NCI-H524 treated with DMSO at 0.1 percent for 48 hours (cell line): Measurements from ENCODE around the gene NMD3.

Experiments
- DNase-seq: peaks from one replicate; lab custom pipeline; 2025; lab: John Stamatoyannopoulos, UW

NMD3 gene

DNA sequence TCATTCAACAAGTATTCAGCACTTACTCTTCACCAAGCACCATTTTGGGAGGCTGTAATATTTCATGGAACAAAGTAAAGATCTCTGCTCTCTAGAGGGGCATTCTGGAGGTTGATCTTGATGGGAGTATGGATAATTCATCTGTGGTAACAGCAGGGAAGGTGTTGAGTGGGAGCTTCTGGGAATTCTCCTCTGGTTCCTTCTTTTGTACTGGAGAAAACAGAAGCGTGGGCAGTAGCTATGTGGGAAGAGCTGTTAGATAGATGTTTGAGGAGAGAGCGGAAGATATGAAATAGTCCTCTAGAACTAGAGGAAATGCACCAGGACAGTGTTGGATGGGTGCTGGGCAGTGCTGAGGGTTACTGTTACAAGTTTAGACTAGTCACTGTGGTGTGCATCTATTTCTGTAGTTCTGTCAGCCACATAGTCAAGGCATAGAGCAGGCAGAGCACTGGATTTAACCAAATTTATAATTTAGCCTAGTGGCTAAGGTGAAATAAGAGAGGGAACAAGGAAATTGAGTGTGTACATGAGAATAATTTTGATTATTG lies 9.6 kb downstream of the NMD3 start:
- DNase-seq = no peak

DNA sequence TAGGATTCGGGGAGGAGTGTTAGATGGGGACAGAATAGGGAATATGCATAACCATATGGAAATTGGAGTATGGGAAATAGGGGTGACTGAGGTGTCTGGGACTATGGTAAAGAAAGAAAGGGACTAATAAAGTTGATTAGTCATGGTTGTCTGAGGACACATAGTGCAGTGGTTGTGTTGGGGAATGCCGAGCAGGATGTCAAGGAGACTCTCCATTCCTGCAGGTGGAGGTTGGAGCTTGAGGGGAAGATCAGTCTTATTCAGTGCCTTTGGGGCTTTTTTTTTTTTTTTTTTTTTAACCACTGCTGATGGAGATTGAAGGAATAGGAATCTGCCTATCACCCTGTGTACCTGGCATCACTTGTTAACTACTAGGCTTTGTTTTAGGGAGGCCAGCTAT lies 10.8 kb downstream of the NMD3 start:
- no peak for DNase-seq

DNA sequence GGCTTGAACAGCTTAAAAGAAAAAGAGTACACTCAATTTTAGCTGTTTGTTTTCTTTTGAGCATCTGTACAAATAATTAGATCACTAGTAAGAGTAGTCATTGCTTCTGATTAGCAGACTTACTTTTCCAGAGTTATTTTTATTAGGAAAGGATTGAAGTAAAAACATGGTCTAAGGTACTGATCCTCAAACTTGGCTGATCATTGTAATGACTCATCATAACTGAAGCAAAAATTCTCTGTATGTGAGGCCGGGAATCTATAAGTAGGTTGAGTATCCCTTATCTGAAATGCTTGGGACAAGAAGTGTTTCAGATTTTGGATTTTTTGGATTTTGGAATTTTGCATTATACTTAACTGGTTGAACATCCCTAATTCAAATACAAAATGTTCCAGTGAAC lies 12.4 kb downstream of the NMD3 start:
- DNase-seq = no peak

DNA sequence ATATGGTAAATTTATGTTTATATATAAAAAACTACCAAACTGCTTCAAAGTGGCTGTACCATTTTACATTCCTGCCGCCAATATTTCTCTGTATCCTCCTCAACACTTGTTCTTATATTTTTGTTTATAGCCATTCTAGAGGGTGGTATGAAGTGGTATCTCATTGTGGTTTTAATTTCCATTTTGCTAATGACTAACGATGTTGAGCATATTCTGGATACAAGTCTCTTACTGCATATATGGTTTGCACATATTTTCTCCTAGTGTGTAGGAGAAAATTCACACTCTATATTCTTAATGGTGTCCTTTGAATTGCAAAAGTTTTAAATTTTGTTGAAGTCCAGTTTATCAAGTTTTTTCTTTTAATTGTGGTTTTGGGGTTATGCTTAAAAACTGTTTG lies 15.1 kb downstream of the NMD3 start:
- no peak for DNase-seq

DNA sequence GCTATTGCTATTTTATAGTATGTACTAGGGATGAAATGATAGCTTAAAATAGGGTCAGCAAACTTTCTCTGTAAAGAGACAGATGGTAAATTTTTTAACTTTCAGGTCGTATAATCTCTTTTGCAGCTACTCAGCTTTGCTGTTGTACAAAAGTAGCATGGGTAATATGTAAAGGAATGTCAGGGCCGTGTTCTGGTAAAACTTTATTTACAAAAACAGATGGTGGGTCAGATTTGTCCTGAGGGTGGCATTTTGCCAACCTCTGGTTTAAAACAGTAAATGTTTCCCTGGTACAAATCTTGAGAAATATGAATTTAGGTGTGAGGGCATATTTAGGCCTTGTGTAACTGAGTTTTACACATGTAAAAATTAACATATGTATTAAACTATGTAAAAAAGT lies 18.6 kb downstream of the NMD3 start:
- no peak for DNase-seq

DNA sequence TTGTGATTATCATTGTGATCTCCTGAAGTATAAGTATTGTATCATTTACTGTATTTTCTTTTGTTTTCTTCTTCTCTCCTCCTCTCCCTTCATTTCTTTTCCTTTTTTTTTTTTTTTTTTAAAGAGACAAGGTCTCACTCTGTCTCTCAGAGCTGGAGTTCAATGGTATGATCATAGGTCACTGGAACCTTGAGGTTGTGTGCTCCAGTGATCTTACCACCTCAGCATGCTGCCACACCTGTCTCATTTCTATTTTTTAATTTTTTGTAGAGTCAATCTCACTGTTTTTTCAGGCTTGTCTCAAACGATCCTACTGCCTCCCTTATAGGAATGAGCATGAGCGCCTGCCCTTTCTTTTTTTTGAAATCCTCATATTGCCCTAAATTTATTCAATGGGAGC lies 23.4 kb downstream of the NMD3 start:
- DNase-seq = no peak

DNA sequence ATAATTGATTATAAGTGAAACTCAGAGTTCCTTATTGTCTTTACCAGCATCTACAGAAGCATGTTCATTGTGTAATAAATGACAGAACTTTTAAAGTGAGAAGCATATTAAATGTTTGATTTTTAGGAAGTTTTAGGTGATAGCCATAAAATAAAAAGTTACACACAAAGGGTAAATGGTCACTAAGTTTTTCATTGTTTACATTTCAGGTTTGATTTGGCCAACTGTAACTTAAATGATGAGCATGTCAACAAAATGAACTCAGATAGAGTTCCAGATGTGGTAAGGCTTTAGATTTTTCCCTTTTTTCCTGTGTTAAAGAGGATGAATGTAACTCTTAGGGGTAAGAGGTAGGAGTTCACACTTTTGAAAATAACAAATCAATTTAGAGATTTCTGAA lies 25.9 kb downstream of the NMD3 start:
- DNase-seq = no peak

DNA sequence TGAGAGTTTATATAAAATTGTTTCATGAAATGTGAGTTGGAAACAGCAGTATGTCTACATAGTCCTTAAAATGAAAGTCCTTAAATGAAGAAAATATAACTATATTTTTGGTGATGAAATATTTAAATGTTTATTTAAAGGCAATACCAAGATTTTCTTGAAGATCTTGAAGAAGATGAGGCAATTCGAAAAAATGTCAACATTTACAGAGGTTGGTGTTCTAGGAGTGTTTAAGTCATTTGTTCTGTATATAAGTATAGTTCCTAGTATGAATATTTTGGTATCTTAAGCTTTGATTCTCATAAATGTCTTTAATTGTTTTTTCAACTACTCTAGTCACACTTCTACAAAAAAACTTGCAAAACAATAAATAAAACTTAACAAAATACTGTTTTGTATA lies 29.0 kb downstream of the NMD3 start:
- no peak for DNase-seq

DNA sequence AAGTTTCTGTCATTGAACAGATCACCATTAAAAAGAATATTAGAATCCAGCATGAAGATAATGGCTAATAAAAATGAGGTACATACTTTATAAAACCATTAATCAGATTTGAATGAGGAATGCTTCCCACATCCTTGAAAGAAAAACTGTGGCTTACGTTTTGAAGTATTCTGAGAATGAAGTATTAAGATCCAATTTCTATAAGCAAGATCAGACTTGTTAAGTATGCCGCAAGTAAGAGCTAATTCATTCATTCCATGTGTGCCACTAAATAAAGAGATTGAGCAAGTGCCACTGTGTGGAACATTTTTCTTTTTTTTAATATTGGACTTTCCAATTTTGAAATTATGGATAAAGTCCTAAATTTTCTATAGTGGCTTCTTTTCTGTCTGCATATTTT lies 30.6 kb downstream of the NMD3 start:
- no peak for DNase-seq

DNA sequence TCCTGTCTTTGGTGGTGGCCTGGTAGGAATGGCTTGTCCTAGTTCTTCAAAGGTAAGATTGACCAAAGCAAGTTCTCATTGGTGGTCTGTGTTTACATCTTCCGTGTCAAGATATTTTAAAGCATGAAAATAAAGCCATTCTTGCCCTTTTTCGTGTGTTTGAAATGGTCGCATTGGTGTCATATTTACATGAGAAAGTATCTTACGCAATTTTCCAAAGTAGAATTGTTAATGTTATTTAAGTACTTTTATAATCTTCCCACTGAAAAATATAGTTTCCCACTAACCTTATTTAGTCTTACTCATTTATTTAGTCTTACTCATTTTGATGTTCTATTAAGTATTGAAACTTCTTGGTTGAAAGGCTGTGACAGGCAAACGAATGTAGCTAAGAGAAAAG lies 31.0 kb downstream of the NMD3 start:
- no peak for DNase-seq

DNA sequence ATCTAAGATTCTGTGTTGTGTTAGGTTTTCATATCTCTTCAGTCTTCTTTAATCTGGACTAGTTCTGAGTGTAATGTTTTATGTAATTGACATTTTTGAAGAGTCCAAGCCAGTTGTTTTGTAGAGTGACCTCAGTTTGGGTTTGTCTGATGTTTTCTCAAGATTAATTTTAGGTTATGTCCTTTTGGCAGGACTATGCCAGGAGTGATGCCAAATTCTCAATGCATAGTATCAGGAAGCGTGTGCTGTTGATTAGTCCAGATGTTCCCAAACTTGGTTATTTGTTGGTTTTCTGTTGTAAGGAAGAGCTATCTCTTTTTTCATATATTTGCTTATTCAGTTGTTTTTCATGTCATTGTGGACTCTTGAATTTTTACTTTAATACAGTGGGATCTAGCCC lies 32.6 kb downstream of the NMD3 start:
- DNase-seq = no peak

DNA sequence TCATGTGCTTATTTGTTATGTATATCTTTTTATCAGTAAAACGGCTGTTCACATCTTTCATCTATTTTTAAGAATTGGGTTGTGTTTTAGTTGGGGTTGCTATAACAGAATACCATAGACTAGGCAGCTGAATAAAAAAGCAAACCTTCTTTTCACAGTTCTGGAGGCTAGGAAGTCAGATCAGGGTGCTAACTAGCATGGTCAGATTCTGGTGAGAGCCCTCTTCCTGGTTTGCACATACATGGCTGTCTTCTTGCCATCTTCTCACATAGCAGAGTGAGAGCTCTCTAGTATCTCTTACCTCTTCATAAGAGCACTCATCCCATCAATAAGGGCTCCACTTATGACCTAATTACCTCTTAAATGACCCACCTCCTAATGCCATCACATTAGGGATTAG lies 33.8 kb downstream of the NMD3 start:
- no peak for DNase-seq

DNA sequence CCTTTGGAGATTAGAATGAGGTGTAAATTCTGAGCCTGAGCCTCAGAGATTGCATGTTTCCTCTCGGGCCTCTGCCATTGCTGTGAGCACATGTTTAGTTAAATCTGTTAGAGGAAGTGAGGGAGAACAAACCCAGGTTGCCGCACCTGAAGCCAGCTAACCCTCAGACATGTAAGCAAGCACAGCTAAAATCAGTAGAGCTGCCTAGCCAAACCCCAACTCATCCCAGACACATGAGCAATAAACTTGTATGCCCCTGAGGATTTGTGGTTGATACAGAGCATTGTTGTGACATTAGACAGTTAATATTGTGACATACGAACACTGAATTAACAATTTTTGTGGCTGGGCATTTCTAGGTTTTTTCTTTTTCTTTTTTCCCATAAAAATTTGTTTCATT lies 41.9 kb downstream of the NMD3 start:
- DNase-seq = no peak

DNA sequence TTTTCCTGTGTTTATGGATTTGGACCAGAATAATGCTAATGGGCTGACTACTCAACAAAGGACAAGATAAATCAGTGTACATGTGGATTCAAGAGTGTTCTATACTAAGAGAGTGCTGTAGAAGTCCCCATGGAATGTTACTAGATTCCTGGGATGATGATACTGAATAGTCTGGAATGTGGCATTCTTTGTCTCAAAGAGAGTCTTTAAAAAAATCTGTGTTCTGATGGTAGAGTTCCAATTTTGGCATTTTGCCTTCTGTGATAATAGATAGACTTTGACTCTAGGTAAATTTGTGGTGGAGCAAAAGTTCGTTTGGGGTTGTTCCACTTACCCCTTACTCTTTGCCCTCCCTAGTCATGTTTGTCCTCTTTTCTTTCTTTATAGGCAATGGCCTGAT lies 43.7 kb downstream of the NMD3 start:
- DNase-seq = no peak

DNA sequence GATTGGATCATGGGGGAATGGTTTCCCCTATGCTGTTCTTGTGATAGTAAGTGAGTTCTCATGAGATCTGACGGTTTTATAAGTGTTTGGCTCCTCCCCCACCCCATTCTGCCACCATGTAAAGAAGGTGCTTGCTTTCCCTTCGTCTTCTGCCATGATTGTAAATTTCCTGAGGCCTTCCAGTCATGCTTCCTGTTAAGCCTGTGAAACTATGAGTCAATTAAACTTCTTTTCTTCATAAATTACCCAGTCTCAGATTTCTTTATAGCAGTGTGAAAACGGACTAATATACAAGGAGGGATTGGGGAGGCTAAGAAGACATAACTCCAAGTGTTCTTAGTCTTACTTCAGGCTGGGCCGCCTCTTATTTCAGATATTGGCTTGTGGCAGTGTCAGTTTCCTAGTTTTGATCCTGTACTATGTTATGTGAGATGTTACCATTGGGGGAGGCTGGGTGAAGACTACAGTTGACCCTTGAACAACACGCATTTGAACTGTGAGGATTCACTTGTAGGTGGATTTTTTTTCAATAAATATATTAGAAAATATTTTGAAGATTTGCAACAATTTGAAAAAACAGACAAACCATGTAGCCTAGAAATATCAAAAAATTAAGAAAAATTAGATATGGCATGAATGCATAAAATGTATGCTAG lies 44.9 kb downstream of the NMD3 start:
- DNase-seq = no peak

DNA sequence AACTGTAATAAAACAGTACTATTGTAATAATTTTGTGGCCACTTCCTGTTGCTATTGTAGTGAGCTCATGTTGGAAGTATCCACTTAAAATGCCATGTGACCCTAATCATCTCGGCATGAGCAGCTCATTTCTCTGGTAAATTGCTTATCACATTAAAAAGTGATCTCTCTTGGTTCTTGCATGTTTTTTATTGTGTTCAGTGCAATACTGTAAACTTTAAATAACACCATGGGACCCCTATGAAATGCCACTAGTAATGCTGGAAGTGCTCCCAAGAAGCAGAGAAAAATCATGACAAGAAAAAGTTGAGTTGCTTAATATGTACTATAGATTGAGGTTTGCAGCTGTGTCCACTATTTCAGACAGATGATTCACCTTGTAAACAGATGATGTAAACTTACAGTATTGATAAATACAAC lies 45.6 kb downstream of the NMD3 start:
- DNase-seq = no peak

DNA sequence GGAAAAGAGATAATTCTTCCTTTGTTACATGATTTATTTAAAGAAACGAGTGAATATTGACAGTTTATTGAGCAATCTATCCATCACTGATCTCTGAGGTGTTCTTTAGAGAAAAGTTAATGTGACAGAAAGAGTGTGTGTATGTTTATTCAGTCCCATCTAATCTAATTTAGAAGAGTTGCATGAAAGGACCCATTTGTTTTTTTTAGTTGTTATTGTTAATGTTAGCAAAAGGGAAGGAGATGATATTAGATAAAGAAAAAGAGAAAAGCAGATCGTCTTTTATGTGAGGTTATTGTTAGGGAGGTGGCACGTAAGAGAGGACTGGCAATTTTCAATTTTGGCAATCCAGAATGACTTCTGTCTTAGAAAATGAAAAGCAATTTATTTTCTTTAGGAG lies 46.5 kb downstream of the NMD3 start:
- DNase-seq = no peak

DNA sequence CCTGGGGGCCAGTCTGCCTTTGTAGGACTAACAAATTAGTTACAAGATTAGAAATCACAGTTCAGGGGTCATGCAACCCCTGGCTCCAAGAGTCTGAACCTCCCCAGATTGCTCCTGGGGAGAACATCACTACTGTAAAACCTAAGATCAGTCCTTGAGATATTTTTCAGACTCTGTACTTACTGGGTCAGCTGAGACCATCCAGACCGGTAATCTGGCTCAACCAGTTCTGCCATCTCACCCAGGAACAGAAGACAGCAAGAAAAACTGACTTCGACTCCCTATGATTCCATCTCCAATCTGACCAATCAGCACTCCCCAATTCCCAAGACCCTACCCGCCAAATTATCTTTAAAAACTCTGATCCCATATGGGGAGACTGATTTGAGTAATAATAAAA lies 47.5 kb downstream of the NMD3 start:
- no peak for DNase-seq

DNA sequence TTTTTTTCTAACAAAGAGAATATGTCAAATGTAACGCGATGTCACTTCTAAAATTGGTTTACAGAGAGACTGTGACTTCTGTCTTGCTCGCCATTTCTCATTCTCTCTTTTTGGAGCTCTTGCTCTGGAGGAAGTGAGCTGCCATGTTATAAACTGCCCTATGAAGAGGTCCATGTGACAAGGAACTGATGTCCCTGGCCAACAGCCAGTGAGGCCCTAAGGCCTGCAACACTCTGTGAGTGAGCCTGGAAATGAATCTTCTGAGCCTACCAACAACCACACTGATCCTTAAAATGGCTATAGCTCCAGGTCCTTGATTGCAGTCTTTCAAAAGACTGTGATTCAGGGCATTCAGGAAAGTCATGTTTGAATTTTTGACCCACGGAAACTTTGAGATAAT lies 49.9 kb downstream of the NMD3 start:
- DNase-seq = no peak

DNA sequence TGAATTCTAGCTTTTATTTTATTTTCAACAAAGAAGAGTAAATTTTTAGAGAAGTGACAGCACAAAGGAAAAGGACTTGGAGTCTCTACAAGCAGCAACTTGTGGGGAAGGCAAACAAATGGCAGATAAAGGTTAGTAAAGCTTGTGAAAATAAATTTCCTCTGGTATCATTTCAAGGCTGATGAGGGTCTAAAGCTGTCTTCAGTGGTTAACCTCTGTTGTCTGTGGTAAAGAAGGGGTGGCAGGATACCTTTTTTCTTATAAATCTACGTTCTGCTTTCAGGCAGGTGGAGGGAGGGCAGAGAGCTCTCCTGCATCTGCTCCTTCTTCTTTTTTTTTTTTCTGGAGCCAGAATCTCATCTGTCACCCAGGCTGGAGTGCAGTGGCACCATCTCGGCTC lies 50.5 kb downstream of the NMD3 start:
- DNase-seq = no peak

DNA sequence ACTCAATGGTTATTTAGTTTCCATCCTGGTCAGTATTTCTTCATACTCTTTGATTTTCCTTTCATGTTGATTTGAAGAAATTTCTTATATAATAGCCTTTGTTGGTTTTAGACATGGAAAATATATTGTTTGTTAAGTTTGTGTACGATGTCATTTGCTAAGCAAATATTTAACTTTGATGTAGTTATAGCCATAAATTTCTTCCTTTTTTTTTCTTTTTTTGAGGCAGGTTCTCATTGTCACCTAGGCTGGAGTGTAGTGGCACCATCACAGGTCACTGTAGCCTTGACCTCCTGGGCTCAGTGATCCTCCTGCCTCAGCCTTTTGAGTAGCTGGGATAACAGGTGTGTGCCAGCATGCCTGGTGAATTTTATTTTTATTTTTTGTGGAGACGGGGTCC lies 51.4 kb downstream of the NMD3 start:
- DNase-seq = no peak

DNA sequence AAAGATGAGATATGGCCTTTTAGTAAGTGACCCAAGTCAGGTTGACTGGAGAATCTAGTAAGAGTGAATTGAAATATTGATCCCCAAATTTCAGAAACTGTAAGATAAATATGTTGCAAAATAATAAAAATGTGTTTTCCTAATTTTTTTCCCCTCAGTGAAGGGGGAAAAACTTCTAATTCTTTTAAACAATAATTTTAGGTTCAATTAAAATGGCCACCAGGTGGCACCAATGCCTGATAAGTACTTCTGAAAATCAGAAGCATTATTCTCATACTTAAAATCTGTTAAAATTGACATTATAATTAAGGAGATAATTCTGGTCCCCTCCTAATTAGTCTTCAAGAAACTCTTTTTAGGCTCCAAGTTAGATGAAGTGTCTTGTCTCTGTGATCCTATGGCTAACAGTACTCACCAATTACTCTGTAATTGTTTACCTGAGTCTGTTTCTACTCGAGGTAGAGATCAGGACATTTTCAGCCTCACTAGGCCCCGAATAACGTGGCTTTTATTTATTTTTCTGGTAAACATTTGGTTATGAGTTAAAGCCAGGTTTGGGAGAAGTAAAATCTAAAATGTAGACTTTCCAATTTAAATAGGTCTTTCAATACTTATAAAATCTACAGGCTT lies 52.6 kb downstream of the NMD3 start:
- DNase-seq = no peak

DNA sequence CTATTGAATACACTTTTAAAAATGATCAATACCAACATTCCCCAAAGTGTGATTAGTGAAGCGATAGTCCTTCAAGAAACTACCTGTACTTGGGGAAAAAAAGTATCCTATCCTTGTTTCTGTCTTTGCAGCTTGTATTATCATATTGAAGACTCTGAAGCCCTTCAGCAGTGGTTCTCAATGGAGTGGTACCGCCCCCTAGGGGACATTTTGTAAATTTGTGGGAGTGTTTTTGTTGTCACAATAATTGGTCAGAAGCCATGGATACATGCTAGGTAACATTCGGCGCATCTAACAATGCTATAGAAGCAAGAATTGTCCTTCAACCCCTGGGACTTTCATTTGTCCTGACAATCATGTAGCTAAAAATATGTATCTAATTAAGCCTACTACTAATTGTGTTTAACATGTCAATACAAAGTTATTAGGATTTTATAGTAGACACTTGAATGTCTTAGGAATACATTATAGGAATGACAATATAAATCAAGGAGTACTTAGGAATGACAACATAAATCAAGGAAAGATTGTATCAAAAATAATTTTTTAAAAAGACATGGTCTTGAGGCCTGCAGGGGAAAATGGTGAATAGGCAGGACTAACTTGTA lies 53.7 kb downstream of the NMD3 start:
- DNase-seq = no peak

DNA sequence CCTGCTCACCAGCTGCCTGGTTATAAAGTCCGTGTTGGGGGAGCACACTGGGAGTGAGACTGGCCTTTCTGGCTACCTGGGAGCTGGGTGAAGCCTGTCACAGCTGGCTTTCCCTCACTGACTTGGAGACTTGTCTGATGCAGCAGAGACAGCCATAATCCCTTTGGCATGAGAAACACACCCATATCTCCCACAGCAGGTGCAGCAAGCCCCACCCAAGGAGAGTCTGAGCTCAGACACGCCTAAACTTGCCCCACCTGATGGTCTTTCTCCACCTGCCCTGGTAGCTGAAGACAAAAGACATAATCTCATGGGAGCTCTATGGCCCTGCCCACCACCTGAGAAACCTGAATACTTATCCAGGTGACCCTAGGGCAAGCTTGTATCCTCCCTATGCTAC lies 54.8 kb downstream of the NMD3 start:
- no peak for DNase-seq
